Astrocyte (in vitro differentiated cells and primary cell): ENCODE results near the gene DELE1. TPM values are rescaled to one million over a fixed set of nuclear protein-coding genes. Genes with fewer than 3 reads are reported as not detected.

Source experiments
- DNase-seq: peaks from one replicate; pipeline ENCODE4 v3.0.0-alpha.2; 2010; ENCODE audit warnings: low read depth
- FAIRE-seq: peaks from 2 replicates; lab custom pipeline; 2011; peaks lifted over from hg19 to GRCh38; lab: Jason Lieb, UNC
- H2AFZ ChIP-seq: 2 replicates; pipeline ENCODE4 v1.6.0; 2012; ENCODE audit warnings: low read depth, low read length, inconsistent platforms
- H3K27ac ChIP-seq: 2 replicates; pipeline ENCODE4 v1.5.1; 2011; ENCODE audit warnings: low read depth, low read length, inconsistent platforms
- H3K27me3 ChIP-seq: 2 replicates; pipeline ENCODE4 v1.6.0; 2011; ENCODE audit warnings: low read length, inconsistent platforms; ENCODE audit not compliant: insufficient read depth
- H3K36me3 ChIP-seq: 2 replicates; pipeline ENCODE4 v1.5.1; 2011; ENCODE audit warnings: low read length, inconsistent platforms; ENCODE audit not compliant: insufficient read depth
- H3K4me1 ChIP-seq: 2 replicates; pipeline ENCODE4 v1.5.1; 2011; ENCODE audit warnings: low read length, inconsistent platforms; ENCODE audit not compliant: insufficient read depth
- H3K4me2 ChIP-seq: 2 replicates; pipeline ENCODE4 v1.6.0; 2012; ENCODE audit warnings: low read length, inconsistent platforms
- H3K4me3 ChIP-seq: 2 replicates; pipeline ENCODE4 v1.5.1; 2011; ENCODE audit warnings: low read depth, mild to moderate bottlenecking, low read length, inconsistent platforms; ENCODE audit not compliant: insufficient read depth
- H3K79me2 ChIP-seq: 2 replicates; pipeline ENCODE4 v1.6.0; 2012; ENCODE audit warnings: mild to moderate bottlenecking, low read length, inconsistent platforms; ENCODE audit not compliant: insufficient read depth
- H3K9ac ChIP-seq: 2 replicates; pipeline ENCODE4 v1.6.0; 2012; ENCODE audit warnings: mild to moderate bottlenecking, low read length, inconsistent platforms
- H3K9me3 ChIP-seq: 2 replicates; pipeline ENCODE4 v1.5.1; 2012; ENCODE audit warnings: low read depth, mild to moderate bottlenecking, low read length, inconsistent platforms; ENCODE audit not compliant: insufficient read depth
- H4K20me1 ChIP-seq: 2 replicates; pipeline ENCODE4 v1.6.0; 2012; ENCODE audit warnings: low read length, inconsistent platforms; ENCODE audit not compliant: insufficient read depth
- H3K27ac Mint-ChIP-seq: one replicate; pipeline ENCODE4 v1.8.0; 2021; ENCODE audit warnings: mild to moderate bottlenecking, mixed read lengths; ENCODE audit not compliant: unreplicated experiment
- H3K27me3 Mint-ChIP-seq: one replicate; pipeline ENCODE4 v1.8.0; 2021; ENCODE audit warnings: low read depth, mixed read lengths; ENCODE audit not compliant: unreplicated experiment
- H3K36me3 Mint-ChIP-seq: one replicate; pipeline ENCODE4 v1.8.0; 2021; ENCODE audit warnings: low read depth, mixed read lengths; ENCODE audit not compliant: unreplicated experiment
- H3K4me1 Mint-ChIP-seq: one replicate; pipeline ENCODE4 v1.8.0; 2021; ENCODE audit warnings: low read depth, mixed read lengths; ENCODE audit not compliant: unreplicated experiment
- H3K4me3 Mint-ChIP-seq: one replicate; pipeline ENCODE4 v1.8.0; 2021; ENCODE audit warnings: mild to moderate bottlenecking, moderate library complexity, mixed read lengths; ENCODE audit not compliant: unreplicated experiment
- H3K9me3 Mint-ChIP-seq: one replicate; pipeline ENCODE4 v1.8.0; 2021; ENCODE audit warnings: mild to moderate bottlenecking, mixed read lengths; ENCODE audit not compliant: unreplicated experiment
- CTCF ChIP-seq: IDR thresholded peaks from 2 replicates; pipeline ENCODE4 v1.5.1; 2011; ENCODE audit warnings: low read depth, mild to moderate bottlenecking, inconsistent platforms, low read length, moderate library complexity; ENCODE audit not compliant: insufficient read depth
- EZH2 ChIP-seq: IDR thresholded peaks from 2 replicates; pipeline ENCODE4 v1.6.1; 2012; ENCODE audit warnings: mild to moderate bottlenecking, low read length, inconsistent platforms; ENCODE audit not compliant: insufficient read depth
- total RNA-seq: library from RNA; stranded (reverse); gene quantifications from 2 replicates; pipeline ENCODE4 v1.2.1, GENCODE V29; 2021

DELE1 gene
- total RNA-seq, 1 donor from 2014 or later = 37.6 TPM

GRCh38 chr5:141961466-141961865 lies 37.8 kb downstream of the DELE1 start:
- no peak overlapping the region for H3K27ac ChIP-seq
- no peak overlapping the region for H2AFZ ChIP-seq
- no peak for DNase-seq
- H3K27ac Mint-ChIP-seq = no peak overlapping the region
- no peaks in the 10 kb centered on the region for H3K36me3 ChIP-seq
- H3K4me2 ChIP-seq = no peak overlapping the region
- H3K79me2 ChIP-seq = no peaks in the 10 kb centered on the region
- peaks cover 4% of the 10 kb centered on the region for H3K4me1 ChIP-seq
- H3K36me3 Mint-ChIP-seq = peaks cover 2% of the 10 kb centered on the region
- H3K27me3 Mint-ChIP-seq = peaks cover 9% of the 10 kb centered on the region
- peaks cover 2% of the 10 kb centered on the region for H3K4me1 Mint-ChIP-seq
- no peaks in the 10 kb centered on the region for H4K20me1 ChIP-seq
- H3K9me3 Mint-ChIP-seq = no peaks in the 10 kb centered on the region
- H3K9ac ChIP-seq = no peak overlapping the region
- H3K4me3 ChIP-seq = no peak overlapping the region
- no peaks in the 10 kb centered on the region for H3K9me3 ChIP-seq
- no peaks in the 10 kb centered on the region for H3K27me3 ChIP-seq
- FAIRE-seq = no peak
- no peak for TF ChIP-seq EZH2
- H3K4me3 Mint-ChIP-seq = no peak overlapping the region

- H3K4me3 Mint-ChIP-seq = no peak overlapping the region
- DNase-seq = no peak
These were observed 40.0 kb downstream of the DELE1 start for GRCh38 chr5:141963701-141964100.

DNA sequence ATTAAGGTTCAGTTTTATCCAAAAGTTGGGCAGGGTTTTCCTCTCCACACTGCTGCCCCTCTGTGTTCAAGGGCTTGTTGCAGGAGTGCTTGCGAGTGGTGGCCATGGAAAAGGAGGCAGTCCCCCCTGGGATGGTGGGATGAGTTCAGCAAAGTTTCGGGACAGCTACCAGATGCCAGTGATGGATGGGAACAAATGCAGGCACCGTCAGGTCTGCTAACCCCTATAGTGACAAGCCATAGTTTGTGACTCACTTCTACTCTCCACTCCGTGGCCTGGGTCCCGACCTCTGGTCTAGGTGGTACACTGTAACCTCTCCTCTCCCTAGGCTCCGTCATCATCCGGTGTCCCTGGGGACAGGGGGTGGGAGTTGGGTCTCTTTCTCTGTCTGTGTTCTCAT lies 41.4 kb downstream of the DELE1 start:
- Histone ChIP-seq H3K36me3 (no peaks in the 10 kb centered on the region), H3K4me2 (no peak overlapping the region), H3K27me3 (no peaks in the 10 kb centered on the region), H3K9me3 (no peaks in the 10 kb centered on the region), H3K79me2 (peaks cover 10% of the 10 kb centered on the region), H3K4me1 (peaks cover 8% of the 10 kb centered on the region), H4K20me1 (no peaks in the 10 kb centered on the region), H2AFZ (no peak overlapping the region), H3K27ac (no peak overlapping the region), H3K9ac (no peak overlapping the region), H3K4me3 (no peak overlapping the region)
- H3K27me3 Mint-ChIP-seq = no peaks in the 10 kb centered on the region
- H3K27ac Mint-ChIP-seq = no peak overlapping the region
- TF ChIP-seq EZH2 (no peak), CTCF (no peak)
- H3K4me3 Mint-ChIP-seq = no peak overlapping the region
- DNase-seq (no peak), FAIRE-seq (no peak)
- H3K36me3 Mint-ChIP-seq = no peaks in the 10 kb centered on the region
- no peaks in the 10 kb centered on the region for H3K9me3 Mint-ChIP-seq
- peaks cover 2% of the 10 kb centered on the region for H3K4me1 Mint-ChIP-seq

More at GRCh38 chr5:141963701-141964100, 40.0 kb downstream of the DELE1 start:
- no peaks in the 10 kb centered on the region for H3K36me3 Mint-ChIP-seq
- H3K4me3 ChIP-seq = no peak overlapping the region
- H4K20me1 ChIP-seq = no peaks in the 10 kb centered on the region
- TF ChIP-seq CTCF = no peak
- TF ChIP-seq EZH2 = no peak
- no peak for FAIRE-seq
- H2AFZ ChIP-seq = no peak overlapping the region
- H3K27me3 Mint-ChIP-seq = peaks cover 2% of the 10 kb centered on the region
- no peaks in the 10 kb centered on the region for H3K36me3 ChIP-seq
- no peaks in the 10 kb centered on the region for H3K27me3 ChIP-seq
- H3K27ac Mint-ChIP-seq = no peak overlapping the region
- no peaks in the 10 kb centered on the region for H3K9me3 ChIP-seq
- no peaks in the 10 kb centered on the region for H3K79me2 ChIP-seq
- H3K4me1 Mint-ChIP-seq = peaks cover 2% of the 10 kb centered on the region
- H3K27ac ChIP-seq = no peak overlapping the region
- H3K9me3 Mint-ChIP-seq = no peaks in the 10 kb centered on the region
- peaks cover 7% of the 10 kb centered on the region for H3K4me1 ChIP-seq
- no peak overlapping the region for H3K9ac ChIP-seq
- no peak overlapping the region for H3K4me2 ChIP-seq
